H1 (cell line): ENCODE measurements around the gene NOL3. TPM values are rescaled to one million over a fixed set of nuclear protein-coding genes. Genes with fewer than 3 reads are reported as not detected.
A peak's percentile ranks its signal among the peaks of the same experiment; 100 is the strongest.

Source experiments
- CHD7 ChIP-seq: fragments of 300-600 bp; sonication (generic); IDR thresholded peaks from 2 replicates; pipeline ENCODE4 v1.7.1; 2012; ENCODE audit warnings: low read length, moderate library complexity, mild to moderate bottlenecking, inconsistent platforms; ENCODE audit not compliant: insufficient replicate concordance
- GABPA ChIP-seq: IDR thresholded peaks from 2 replicates; pipeline ENCODE4 v1.6.1; 2011; ENCODE audit warnings: mild to moderate bottlenecking, low read length, moderate library complexity, borderline replicate concordance; ENCODE audit not compliant: insufficient read depth
- HDAC2 ChIP-seq, 2 experiments: fragments of 300-600 bp in 1 of 2; sonication (generic) in 1 of 2; IDR thresholded peaks; 2 replicates each; pipeline ENCODE4 v1.6.1; 2011 to 2012; ENCODE audit warnings: low read depth in 2 of 2, low read length in 2 of 2, mild to moderate bottlenecking in 2 of 2, moderate library complexity in 2 of 2, borderline replicate concordance in 1 of 2, inconsistent platforms in 1 of 2
- MAX ChIP-seq: IDR thresholded peaks from 2 replicates; pipeline ENCODE4 v1.6.1; 2012; ENCODE audit warnings: inconsistent platforms
- RFX5 ChIP-seq: IDR thresholded peaks from 2 replicates; pipeline ENCODE4 v1.6.1; 2011; ENCODE audit warnings: low read depth, low read length, improper control_type of control experiment, borderline replicate concordance
- SIN3A ChIP-seq, 2 experiments: IDR thresholded peaks in 1 of 2; conservative IDR thresholded peaks in 1 of 2; 2 replicates each; pipeline ENCODE4 v1.6.1; 2011 to 2012; ENCODE audit warnings: low read length in 2 of 2, improper control_type of control experiment in 1 of 2, low read depth in 1 of 2, mild to moderate bottlenecking in 1 of 2
- TAF7 ChIP-seq: optimal IDR thresholded peaks from 2 replicates; pipeline ENCODE3; 2011; ENCODE audit warnings: low read depth, mild to moderate bottlenecking, inconsistent platforms, low read length, moderate library complexity, borderline replicate concordance
- TBP ChIP-seq: IDR thresholded peaks from 2 replicates; pipeline ENCODE4 v1.6.1; 2011; ENCODE audit warnings: low read depth, low read length, improper control_type of control experiment
- ZNF274 ChIP-seq: IDR thresholded peaks from 2 replicates; pipeline ENCODE4 v1.7.0; 2012; ENCODE audit warnings: low read length, borderline replicate concordance; ENCODE audit errors: extremely low read depth
- polyA plus RNA-seq, 7 experiments: library from polyadenylated mRNA; depleted of rRNA in 3 of 7; stranded (reverse) in 5 of 7; unstranded in 2 of 7; fragments of >200 nt in 5 of 7; fragments of 200-250 nt in 2 of 7; gene quantifications; 1 replicate in 5 of 7; 2 replicates in 1 of 7; 4 replicates in 1 of 7; pipeline versions ENCODE4 v1.2.1 to v1.2.3, GENCODE V29; 2011 to 2013; ENCODE audit warnings: missing spikeins in 2 of 7, mixed read lengths in 2 of 7
- total RNA-seq: library from RNA; stranded (reverse); fragmentation: NEBNext Ultra II Directional; extraction: Animal tissue kit (Norgen Biotek cat#: 25700); gene quantifications from 2 replicates; pipeline ENCODE4 v1.2.1, GENCODE V29; 2021

Gene NOL3
- total and polyA plus RNA-seq, 2 of the 8 experiments (the other 6 are each of a cell fraction or from before 2014, with no cell fraction given), result 2.2 to 4.6 TPM

GRCh38 chr16:67191995-67192681, 21.8 kb downstream of the NOL3 start, which contains the start of gene E2F4 (continued):
- TF ChIP-seq ZNF274 (no peak), SIN3A (conservative IDR thresholded peaks at IDR 0.05 in 1 of 2, IDR thresholded peaks at IDR 0.05 in 1 of 2; ENCODE audit: low read depth in 1 of 2, low read length in 2 of 2) (peak; percentile 60 to 87; a peak in 2 of 4 replicates), TBP (no peak), RFX5 (no peak), HDAC2 (IDR thresholded peaks at IDR 0.05; ENCODE audit: borderline replicate concordance in 1 of 2, low read depth in 2 of 2, low read length in 2 of 2) (0 out of 4 replicates have a peak, but pooled peaks of 1 of the 2 experiments have one; percentile 77), GABPA (peak; percentile 93), CHD7 (no peak), TAF7 (no peak), MAX (peak; percentile 77)
